ENCODE results near the gene GNAQ.

The GNAQ gene

DNA sequence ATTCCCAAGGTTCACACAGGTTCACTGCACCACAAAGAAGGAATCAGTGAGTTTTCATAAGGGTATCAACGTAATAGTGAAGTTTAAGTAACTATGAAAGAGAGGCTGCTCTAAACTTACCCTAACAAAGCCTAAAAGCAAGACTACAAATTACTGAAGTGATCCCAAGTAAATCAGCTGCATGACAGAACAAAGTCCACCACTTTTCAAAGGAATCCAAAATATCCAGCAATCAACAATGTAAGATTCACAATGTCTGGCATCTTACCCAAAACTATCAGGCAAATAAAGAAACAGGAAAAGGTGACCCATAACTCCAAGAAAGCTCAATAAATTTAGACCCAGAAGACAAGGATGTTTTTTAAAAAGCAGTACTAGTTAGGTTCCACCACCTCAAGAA lies 70.1 kb downstream of the GNAQ start:
- Histone ChIP-seq H3K27ac (ENCODE audit: low read depth, low read length) (no peak overlapping the region), H3F3A (ENCODE audit: control insufficient read depth, insufficient read depth) (no peaks in the 10 kb centered on the region), H4K20me1 (ENCODE audit: control insufficient read depth, insufficient read depth, low read depth, low read length) (no peaks in the 10 kb centered on the region), H3K4me3 (ENCODE audit: low read length) (no peak overlapping the region), H3K36me3 (ENCODE audit: control insufficient read depth, low read length) (no peaks in the 10 kb centered on the region), H3K4me1 (ENCODE audit: control insufficient read depth, low read length) (no peaks in the 10 kb centered on the region), H3K9me2 (replicated peaks; ENCODE audit: control insufficient read depth, low read length) (no peaks in the 10 kb centered on the region), H3K79me2 (ENCODE audit: control insufficient read depth, low read length) (no peaks in the 10 kb centered on the region), H3K9me3 (ENCODE audit: control insufficient read depth, insufficient read depth, low read length) (no peaks in the 10 kb centered on the region), H3K27me3 (ENCODE audit: control insufficient read depth, low read length) (no peaks in the 10 kb centered on the region; the same call in none of the 2 replicates), H3K4me2 (ENCODE audit: low read length) (no peak overlapping the region)
- TF ChIP-seq, protein P1, sequence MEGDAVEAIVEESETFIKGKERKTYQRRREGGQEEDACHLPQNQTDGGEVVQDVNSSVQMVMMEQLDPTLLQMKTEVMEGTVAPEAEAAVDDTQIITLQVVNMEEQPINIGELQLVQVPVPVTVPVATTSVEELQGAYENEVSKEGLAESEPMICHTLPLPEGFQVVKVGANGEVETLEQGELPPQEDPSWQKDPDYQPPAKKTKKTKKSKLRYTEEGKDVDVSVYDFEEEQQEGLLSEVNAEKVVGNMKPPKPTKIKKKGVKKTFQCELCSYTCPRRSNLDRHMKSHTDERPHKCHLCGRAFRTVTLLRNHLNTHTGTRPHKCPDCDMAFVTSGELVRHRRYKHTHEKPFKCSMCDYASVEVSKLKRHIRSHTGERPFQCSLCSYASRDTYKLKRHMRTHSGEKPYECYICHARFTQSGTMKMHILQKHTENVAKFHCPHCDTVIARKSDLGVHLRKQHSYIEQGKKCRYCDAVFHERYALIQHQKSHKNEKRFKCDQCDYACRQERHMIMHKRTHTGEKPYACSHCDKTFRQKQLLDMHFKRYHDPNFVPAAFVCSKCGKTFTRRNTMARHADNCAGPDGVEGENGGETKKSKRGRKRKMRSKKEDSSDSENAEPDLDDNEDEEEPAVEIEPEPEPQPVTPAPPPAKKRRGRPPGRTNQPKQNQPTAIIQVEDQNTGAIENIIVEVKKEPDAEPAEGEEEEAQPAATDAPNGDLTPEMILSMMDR (IDR thresholded peaks at IDR 0.05; ENCODE audit: low read depth, low read length, poor library complexity, severe bottlenecking): no peak
- no peak for TF ChIP-seq EZH2phosphoT487 (IDR thresholded peaks at IDR 0.05; ENCODE audit: borderline replicate concordance, low read length)

DNA sequence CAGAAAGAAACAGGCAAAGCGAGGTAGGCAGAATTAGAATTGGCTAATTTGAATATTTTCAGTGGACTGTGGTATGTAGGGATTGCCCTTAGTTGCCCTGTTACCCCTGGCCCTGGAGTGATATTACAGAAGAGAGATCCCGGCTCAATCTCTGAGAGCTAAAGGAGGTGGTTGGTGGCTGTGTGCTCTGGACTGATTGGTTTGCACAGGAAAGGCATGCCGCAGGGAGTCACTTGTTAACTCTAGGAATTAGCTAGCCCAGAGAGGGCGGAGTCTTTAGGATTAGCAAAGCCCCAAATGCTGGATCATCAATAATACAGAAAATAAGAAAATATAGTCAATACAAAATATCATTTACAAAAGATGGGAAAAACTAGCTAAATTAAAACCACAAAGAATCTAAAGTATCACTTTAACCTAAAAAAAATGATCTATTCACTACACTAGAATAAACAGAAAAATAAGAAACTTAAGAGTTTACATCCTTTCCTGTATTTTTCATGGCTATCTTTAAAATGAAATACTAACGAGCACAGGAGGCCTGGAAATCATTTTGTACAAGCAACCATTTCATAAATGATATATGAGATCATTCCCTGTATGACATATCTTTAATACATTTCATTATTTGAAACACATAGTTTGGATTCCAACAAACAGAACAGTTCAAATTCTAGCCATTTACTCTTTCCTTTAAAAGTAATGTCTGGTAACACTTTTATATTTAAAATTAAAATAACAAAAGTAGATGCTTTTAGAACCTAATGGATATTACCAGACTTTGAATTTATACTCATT lies 71.1 kb downstream of the GNAQ start:
- no peaks in the 10 kb centered on the region for H3K4me1 ChIP-seq (ENCODE audit: control insufficient read depth, low read length)
- no peaks in the 10 kb centered on the region for H3K36me3 ChIP-seq (ENCODE audit: control insufficient read depth, low read length)
- H3K9me3 ChIP-seq (ENCODE audit: control insufficient read depth, insufficient read depth, low read length): no peaks in the 10 kb centered on the region
- no peaks in the 10 kb centered on the region for H3K9me2 ChIP-seq (replicated peaks; ENCODE audit: control insufficient read depth, low read length)
- no peak overlapping the region for H3K4me2 ChIP-seq (ENCODE audit: low read length)
- H3K27ac ChIP-seq (ENCODE audit: low read depth, low read length): no peak overlapping the region
- H3K79me2 ChIP-seq (ENCODE audit: control insufficient read depth, low read length): no peaks in the 10 kb centered on the region
- TF ChIP-seq, protein P1 (IDR thresholded peaks at IDR 0.05; ENCODE audit: low read depth, low read length, poor library complexity, severe bottlenecking): no peak
- TF ChIP-seq EZH2phosphoT487 (IDR thresholded peaks at IDR 0.05; ENCODE audit: borderline replicate concordance, low read length): no peak
- no peaks in the 10 kb centered on the region for H4K20me1 ChIP-seq (ENCODE audit: control insufficient read depth, insufficient read depth, low read depth, low read length)
- H3K4me3 ChIP-seq (ENCODE audit: low read length): no peak overlapping the region
- H3F3A ChIP-seq (ENCODE audit: control insufficient read depth, insufficient read depth): no peaks in the 10 kb centered on the region
- no peaks in the 10 kb centered on the region; the same call in none of the 2 replicates for H3K27me3 ChIP-seq (ENCODE audit: control insufficient read depth, low read length)

DNA sequence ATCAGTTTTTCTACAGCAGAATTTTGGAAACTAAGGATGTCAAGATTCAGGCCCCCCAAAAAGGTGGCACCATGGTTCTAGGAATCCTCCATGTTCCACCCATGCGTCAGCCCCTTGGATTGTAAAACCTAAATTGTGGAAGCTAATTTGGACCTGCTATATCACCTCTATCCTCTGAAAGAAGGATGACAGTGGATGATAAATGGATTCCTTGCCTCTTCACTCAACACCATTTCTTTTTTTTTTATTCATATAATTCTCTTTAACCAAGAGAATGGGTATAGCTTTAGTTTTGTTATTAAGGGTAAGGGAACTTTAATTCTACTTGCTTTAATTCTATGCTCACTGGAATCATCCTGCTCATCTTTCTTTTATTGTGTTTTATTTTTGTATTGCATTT lies 71.8 kb downstream of the GNAQ start:
- H3K27me3 ChIP-seq (ENCODE audit: control insufficient read depth, low read length): no peaks in the 10 kb centered on the region; the same call in none of the 2 replicates
- H3F3A ChIP-seq (ENCODE audit: control insufficient read depth, insufficient read depth): no peaks in the 10 kb centered on the region
- no peaks in the 10 kb centered on the region for H3K9me3 ChIP-seq (ENCODE audit: control insufficient read depth, insufficient read depth, low read length)
- H3K79me2 ChIP-seq (ENCODE audit: control insufficient read depth, low read length): no peaks in the 10 kb centered on the region
- H3K4me3 ChIP-seq (ENCODE audit: low read length): no peak overlapping the region
- no peaks in the 10 kb centered on the region for H4K20me1 ChIP-seq (ENCODE audit: control insufficient read depth, insufficient read depth, low read depth, low read length)
- H3K27ac ChIP-seq (ENCODE audit: low read depth, low read length): no peak overlapping the region
- no peaks in the 10 kb centered on the region for H3K36me3 ChIP-seq (ENCODE audit: control insufficient read depth, low read length)
- H3K9me2 ChIP-seq (replicated peaks; ENCODE audit: control insufficient read depth, low read length): no peaks in the 10 kb centered on the region
- H3K4me2 ChIP-seq (ENCODE audit: low read length): no peak overlapping the region
- no peaks in the 10 kb centered on the region for H3K4me1 ChIP-seq (ENCODE audit: control insufficient read depth, low read length)
- TF ChIP-seq EZH2phosphoT487 (IDR thresholded peaks at IDR 0.05; ENCODE audit: borderline replicate concordance, low read length): no peak
- TF ChIP-seq, protein P1 (IDR thresholded peaks at IDR 0.05; ENCODE audit: low read depth, low read length, poor library complexity, severe bottlenecking): no peak

Measured in DOHH2 (cell line).